Endodermal cell (in vitro differentiated cells): ENCODE measurements around the gene AMACR. TPM values are rescaled to one million over a fixed set of nuclear protein-coding genes. Genes with fewer than 3 reads are reported as not detected.

ENCODE experiments used
- DNase-seq: peaks from one replicate; pipeline ENCODE4 v3.0.0-alpha.2; 2017
- H3K27ac ChIP-seq: 2 replicates; pipeline ENCODE4 v1.5.1; 2013; ENCODE audit warnings: mild to moderate bottlenecking, low read depth, low read length, moderate library complexity
- H3K27me3 ChIP-seq: 2 replicates; pipeline ENCODE4 v1.6.1; 2013; ENCODE audit warnings: mild to moderate bottlenecking, low read length, moderate library complexity; ENCODE audit not compliant: insufficient read depth, control insufficient read depth, poor library complexity, severe bottlenecking
- H3K36me3 ChIP-seq: 2 replicates; pipeline ENCODE4 v1.7.0; 2013; ENCODE audit warnings: mild to moderate bottlenecking, low read length, moderate library complexity; ENCODE audit not compliant: control insufficient read depth, insufficient read depth
- H3K4me1 ChIP-seq: one replicate; pipeline ENCODE4 v1.7.0; 2013; ENCODE audit warnings: low read length; ENCODE audit not compliant: control insufficient read depth, insufficient read depth
- H3K4me3 ChIP-seq: 2 replicates; pipeline ENCODE4 v1.5.1; 2013; ENCODE audit warnings: mild to moderate bottlenecking, low read length, moderate library complexity
- H3K9ac ChIP-seq: 2 replicates; pipeline ENCODE4 v1.6.1; 2013; ENCODE audit warnings: mild to moderate bottlenecking, low read length, moderate library complexity; ENCODE audit not compliant: poor library complexity, severe bottlenecking; ENCODE audit errors: extremely low read depth
- H3K9me3 ChIP-seq: 2 replicates; pipeline ENCODE4 v1.6.1; 2013; ENCODE audit warnings: mild to moderate bottlenecking, low read length, moderate library complexity; ENCODE audit not compliant: control insufficient read depth
- H3K27ac Mint-ChIP-seq: 2 replicates; pipeline ENCODE4 v1.8.0; 2020; ENCODE audit warnings: mixed read lengths
- H3K27me3 Mint-ChIP-seq: 2 replicates; pipeline ENCODE4 v1.8.0; 2021; ENCODE audit warnings: mild to moderate bottlenecking, mixed read lengths; ENCODE audit not compliant: insufficient read depth
- H3K36me3 Mint-ChIP-seq: 2 replicates; pipeline ENCODE4 v1.8.0; 2020; ENCODE audit warnings: low read depth, mixed read lengths
- H3K4me1 Mint-ChIP-seq: 2 replicates; pipeline ENCODE4 v1.8.0; 2020; ENCODE audit warnings: mixed read lengths
- H3K4me3 Mint-ChIP-seq: 2 replicates; pipeline ENCODE4 v1.8.0; 2020; ENCODE audit warnings: mild to moderate bottlenecking, moderate library complexity, mixed read lengths
- H3K9me3 Mint-ChIP-seq: 2 replicates; pipeline ENCODE4 v1.8.0; 2020; ENCODE audit warnings: mild to moderate bottlenecking, mixed read lengths
- WGBS, 2 experiments: methylation state at CpG; one replicate each; pipeline versions ENCODE4 v1.1.5 to v1.1.7; 2013; ENCODE audit warnings: missing lambda C conversion rate in 2 of 2, mixed read lengths in 1 of 2; ENCODE audit not compliant: insufficient coverage in 1 of 2, insufficient read length in 1 of 2; 5-methylcytosine and 5-hydroxymethylcytosine counted together
- total RNA-seq, 2 donors: library from RNA; stranded (reverse); fragmentation: NEBNext Ultra II Directional in 1 of 2; extraction: Animal tissue kit (Norgen Biotek cat#: 25700) in 1 of 2; gene quantifications; 2 replicates in 1 of 2; 3 replicates in 1 of 2; pipeline ENCODE4 v1.2.1, GENCODE V29; 2021
- TF ChIP-seq, protein P1 (sequence below): fragments of 200-600 bp; sonication (generic); conservative IDR thresholded peaks from 2 replicates; pipeline ENCODE4 v1.5.0; 2021; ENCODE audit warnings: antibody characterized with exemption, mild to moderate bottlenecking

AMACR gene
- total RNA-seq, 2 donors from 2014 or later, result 12.4 to 16.8 TPM

DNA sequence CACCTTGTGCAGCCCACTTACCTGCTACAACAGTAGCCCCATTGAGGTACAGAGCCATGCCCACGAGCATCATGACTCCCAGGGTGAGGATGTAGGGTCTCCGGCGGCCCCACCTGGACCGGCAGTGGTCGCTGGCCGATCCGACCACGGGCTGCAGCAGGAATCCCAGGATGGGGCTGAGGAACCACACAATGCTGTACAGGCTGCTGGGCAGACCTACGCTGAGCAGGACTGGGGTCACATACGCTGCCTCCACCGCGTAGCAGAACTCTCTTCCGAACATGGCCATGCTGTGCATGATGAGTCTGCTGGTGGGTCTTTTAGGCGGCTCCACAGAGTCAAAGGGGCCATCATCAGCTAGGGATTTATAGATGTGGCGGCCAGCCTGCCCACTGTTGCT is 23.7 kb downstream of the AMACR start:
- Histone ChIP-seq H3K4me1 (no peaks in the 10 kb centered on the region), H3K9me3 (peaks cover 19% of the 10 kb centered on the region), H3K27me3 (no peaks in the 10 kb centered on the region), H3K4me3 (no peak overlapping the region), H3K36me3 (peaks cover 15% of the 10 kb centered on the region), H3K27ac (no peak overlapping the region), H3K9ac (no peak overlapping the region)
- H3K9me3 Mint-ChIP-seq, result no peaks in the 10 kb centered on the region
- peaks cover 21% of the 10 kb centered on the region for H3K36me3 Mint-ChIP-seq
- H3K4me3 Mint-ChIP-seq, result no peak overlapping the region
- no peaks in the 10 kb centered on the region for H3K4me1 Mint-ChIP-seq
- DNase-seq, result no peak
- WGBS, 2 experiments, result 95 to 100% methylated on average over 2 to 15 of the region's 15 CpGs
- H3K27me3 Mint-ChIP-seq, result no peaks in the 10 kb centered on the region
- H3K27ac Mint-ChIP-seq, result no peak overlapping the region
- TF ChIP-seq, protein P1, sequence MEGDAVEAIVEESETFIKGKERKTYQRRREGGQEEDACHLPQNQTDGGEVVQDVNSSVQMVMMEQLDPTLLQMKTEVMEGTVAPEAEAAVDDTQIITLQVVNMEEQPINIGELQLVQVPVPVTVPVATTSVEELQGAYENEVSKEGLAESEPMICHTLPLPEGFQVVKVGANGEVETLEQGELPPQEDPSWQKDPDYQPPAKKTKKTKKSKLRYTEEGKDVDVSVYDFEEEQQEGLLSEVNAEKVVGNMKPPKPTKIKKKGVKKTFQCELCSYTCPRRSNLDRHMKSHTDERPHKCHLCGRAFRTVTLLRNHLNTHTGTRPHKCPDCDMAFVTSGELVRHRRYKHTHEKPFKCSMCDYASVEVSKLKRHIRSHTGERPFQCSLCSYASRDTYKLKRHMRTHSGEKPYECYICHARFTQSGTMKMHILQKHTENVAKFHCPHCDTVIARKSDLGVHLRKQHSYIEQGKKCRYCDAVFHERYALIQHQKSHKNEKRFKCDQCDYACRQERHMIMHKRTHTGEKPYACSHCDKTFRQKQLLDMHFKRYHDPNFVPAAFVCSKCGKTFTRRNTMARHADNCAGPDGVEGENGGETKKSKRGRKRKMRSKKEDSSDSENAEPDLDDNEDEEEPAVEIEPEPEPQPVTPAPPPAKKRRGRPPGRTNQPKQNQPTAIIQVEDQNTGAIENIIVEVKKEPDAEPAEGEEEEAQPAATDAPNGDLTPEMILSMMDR, result no peak

DNA sequence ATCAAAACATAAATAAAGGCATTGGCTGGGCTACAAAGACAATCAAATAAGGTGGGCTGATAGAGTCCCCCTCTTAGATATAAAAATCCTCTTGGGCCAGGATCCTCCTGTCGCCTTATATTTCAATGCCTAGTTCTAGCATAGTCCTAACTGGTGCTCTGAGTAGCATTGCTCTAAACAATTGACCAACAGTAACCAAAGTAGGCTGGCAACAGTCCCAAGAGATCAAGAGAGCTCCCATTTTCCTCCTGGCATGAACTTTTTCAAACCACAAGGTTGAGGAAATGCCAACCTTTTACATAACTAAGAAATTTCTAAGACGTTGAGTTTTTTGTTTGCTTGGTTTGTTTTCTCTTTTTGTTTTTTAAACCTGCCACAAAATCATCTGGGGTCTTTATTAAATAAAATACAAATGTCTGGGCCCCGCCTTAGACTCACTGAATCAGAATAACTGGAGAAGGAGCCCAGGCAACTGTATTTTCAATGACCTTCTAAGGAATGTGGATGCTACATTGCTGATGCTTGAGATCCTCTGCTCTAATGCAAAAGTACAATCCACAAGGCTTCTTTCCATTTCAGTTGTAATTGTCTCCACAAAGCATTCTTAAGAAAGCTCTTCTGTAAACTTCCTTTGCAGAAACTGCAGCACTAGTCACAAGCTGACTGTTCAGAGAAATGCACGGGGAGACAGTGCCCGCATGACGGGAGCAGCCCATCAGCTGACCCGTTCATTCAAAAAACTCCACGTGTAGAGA is 26.3 kb downstream of the AMACR start:
- no peak overlapping the region for H3K27ac Mint-ChIP-seq
- Histone ChIP-seq H3K27me3 (no peaks in the 10 kb centered on the region), H3K27ac (no peak overlapping the region), H3K36me3 (no peaks in the 10 kb centered on the region), H3K4me3 (no peak overlapping the region), H3K9me3 (peaks cover 11% of the 10 kb centered on the region), H3K9ac (no peak overlapping the region), H3K4me1 (no peaks in the 10 kb centered on the region)
- 91 to 98% methylated on average over 6 to 8 of the region's 8 CpGs for WGBS, 2 experiments
- no peaks in the 10 kb centered on the region for H3K36me3 Mint-ChIP-seq
- no peaks in the 10 kb centered on the region for H3K27me3 Mint-ChIP-seq
- H3K4me3 Mint-ChIP-seq, result no peak overlapping the region
- no peak for DNase-seq
- H3K4me1 Mint-ChIP-seq, result no peaks in the 10 kb centered on the region
- TF ChIP-seq, protein P1, result no peak
- H3K9me3 Mint-ChIP-seq, result no peaks in the 10 kb centered on the region

DNA sequence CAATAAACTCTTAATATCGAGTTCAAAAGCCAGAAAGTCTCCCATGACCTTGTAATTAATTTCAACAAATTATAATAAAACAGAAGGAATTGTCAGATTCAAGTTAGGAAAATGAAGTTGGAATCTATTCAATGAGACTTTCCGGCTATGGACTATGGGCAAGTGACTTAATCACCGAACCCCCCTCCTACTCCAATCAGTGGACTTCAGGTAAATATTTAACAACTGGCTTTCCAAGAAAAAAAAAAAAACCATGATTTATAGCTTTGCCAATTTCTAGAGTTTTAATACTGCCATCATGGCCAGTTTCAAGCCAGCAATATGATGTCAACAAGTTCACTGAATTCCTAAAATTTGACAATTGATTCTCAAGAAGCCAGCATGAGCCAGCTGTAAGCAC is 27.8 kb downstream of the AMACR start:
- H3K36me3 Mint-ChIP-seq, result no peaks in the 10 kb centered on the region

More for the DNA sequence above, 27.8 kb downstream of the AMACR start:
- DNase-seq, result no peak
- H3K27me3 Mint-ChIP-seq, result no peaks in the 10 kb centered on the region
- peaks cover 2% of the 10 kb centered on the region for H3K9me3 ChIP-seq
- H3K27me3 ChIP-seq, result no peaks in the 10 kb centered on the region
- H3K36me3 ChIP-seq, result no peaks in the 10 kb centered on the region
- peaks cover 8% of the 10 kb centered on the region for H3K4me1 Mint-ChIP-seq
- H3K9ac ChIP-seq, result no peak overlapping the region
- 95 to 100% methylated on average over 2 to 3 of the region's 3 CpGs for WGBS, 2 experiments
- H3K4me3 ChIP-seq, result no peak overlapping the region
- H3K4me3 Mint-ChIP-seq, result no peak overlapping the region
- H3K9me3 Mint-ChIP-seq, result no peaks in the 10 kb centered on the region
- TF ChIP-seq, protein P1, result no peak
- H3K4me1 ChIP-seq, result no peaks in the 10 kb centered on the region
- no peak overlapping the region for H3K27ac ChIP-seq
- H3K27ac Mint-ChIP-seq, result no peak overlapping the region
